Fibroblast of the aortic adventitia (primary cell): ENCODE measurements around the gene HIKESHI. TPM values are rescaled to one million over a fixed set of nuclear protein-coding genes. Genes with fewer than 3 reads are reported as not detected.

Source experiments
- DNase-seq: peaks from one replicate; pipeline ENCODE4 v3.0.0-alpha.2; 2010; ENCODE audit warnings: low read depth
- H3K4me3 ChIP-seq: 2 replicates; pipeline ENCODE4 v1.5.1; 2011; ENCODE audit warnings: low read depth, mild to moderate bottlenecking, control low read depth, low read length, moderate library complexity
- CTCF ChIP-seq: IDR thresholded peaks from 2 replicates; pipeline ENCODE4 v1.5.1; 2011; ENCODE audit warnings: mild to moderate bottlenecking, low read length, control low read depth, inconsistent platforms; ENCODE audit not compliant: insufficient read depth
- total RNA-seq: library from RNA; depleted of rRNA; stranded (reverse); fragments of >200 nt; gene quantifications from 2 replicates; pipeline ENCODE4 v1.2.3, GENCODE V29; 2012; ENCODE audit warnings: low replicate concordance

HIKESHI gene
- total RNA-seq, 1 donor = 92.2 TPM

GRCh38 chr11:86358720-86359119 lies 56.7 kb downstream of the HIKESHI start:
- no peak for TF ChIP-seq CTCF
- DNase-seq = no peak
- H3K4me3 ChIP-seq = no peak overlapping the region

GRCh38 chr11:86360775-86361395 lies 58.8 kb downstream of the HIKESHI start:
- peak; percentile 60 for TF ChIP-seq CTCF
- DNase-seq = peak; percentile 79
- H3K4me3 ChIP-seq = no peak overlapping the region

GRCh38 chr11:86363424-86363823 lies 61.4 kb downstream of the HIKESHI start:
- TF ChIP-seq CTCF = no peak
- no peak for DNase-seq
- H3K4me3 ChIP-seq = no peak overlapping the region

GRCh38 chr11:86365546-86365945 lies 63.5 kb downstream of the HIKESHI start:
- peak; percentile 34 for DNase-seq
- H3K4me3 ChIP-seq = no peak overlapping the region
- no peak for TF ChIP-seq CTCF

- TF ChIP-seq CTCF = no peak
- no peak overlapping the region for H3K4me3 ChIP-seq
- DNase-seq = no peak
Measured at GRCh38 chr11:86369668-86370067, 67.6 kb downstream of the HIKESHI start.

- TF ChIP-seq CTCF = no peak
Measured at GRCh38 chr11:86370171-86370570, 68.1 kb downstream of the HIKESHI start.

GRCh38 chr11:86370922-86371594 lies 69.0 kb downstream of the HIKESHI start:
- no peak overlapping the region for H3K4me3 ChIP-seq
- DNase-seq = peak; percentile 66
- TF ChIP-seq CTCF = no peak

More at GRCh38 chr11:86370171-86370570, 68.1 kb downstream of the HIKESHI start:
- no peak overlapping the region for H3K4me3 ChIP-seq
- no peak for DNase-seq
